ENCODE measurements around the gene NKAPL.
A peak's percentile ranks its signal among the peaks of the same experiment; 100 is the strongest.

Gene NKAPL

GRCh38 chr6:28258877-28259777 lies at the start of gene NKAPL:
Gene NKAPL, plus strand, starts transcription at chr6:28259297. Its CDS starts 75 bp downstream, at chr6:28259372.
- no peak for FAIRE-seq

GRCh38 chr6:28209753-28210535 lies 49.2 kb upstream of the NKAPL start:
- FAIRE-seq: no peak

- FAIRE-seq: no peak
Observed at GRCh38 chr6:28211840-28212509, 47.1 kb upstream of the NKAPL start.

- FAIRE-seq: peak; percentile 70
Observed at GRCh38 chr6:28212510-28213212, 46.4 kb upstream of the NKAPL start.

GRCh38 chr6:28213213-28213523 lies 45.9 kb upstream of the NKAPL start:
- no peak for FAIRE-seq

- no peak for FAIRE-seq
Observed at GRCh38 chr6:28215425-28215824, 43.7 kb upstream of the NKAPL start.

- FAIRE-seq: no peak
Observed at GRCh38 chr6:28217890-28218289, 41.2 kb upstream of the NKAPL start.

- FAIRE-seq: no peak
Observed at GRCh38 chr6:28218312-28219248, 40.5 kb upstream of the NKAPL start.

- no peak for FAIRE-seq
Observed at GRCh38 chr6:28220257-28221133, 38.6 kb upstream of the NKAPL start.

GRCh38 chr6:28224131-28225055 lies 34.7 kb upstream of the NKAPL start:
- FAIRE-seq: no peak

- peak; percentile 90 for FAIRE-seq
Observed at GRCh38 chr6:28225056-28225834, 33.9 kb upstream of the NKAPL start, which contains the start of gene ZSCAN9. Gene ZSCAN9, plus strand, starts transcription at chr6:28225275. Its CDS starts 1,810 bp downstream, at chr6:28227085.

- FAIRE-seq: no peak
Observed at GRCh38 chr6:28226460-28226859, 32.6 kb upstream of the NKAPL start.

- FAIRE-seq: no peak
Observed at GRCh38 chr6:28232785-28233184, 26.3 kb upstream of the NKAPL start.

- no peak for FAIRE-seq
Observed at GRCh38 chr6:28235912-28236452, 23.1 kb upstream of the NKAPL start.

GRCh38 chr6:28239636-28240035 lies 19.5 kb upstream of the NKAPL start:
- no peak for FAIRE-seq

- no peak for FAIRE-seq
Observed at GRCh38 chr6:28240471-28240870, 18.6 kb upstream of the NKAPL start.

- FAIRE-seq: no peak
Observed at GRCh38 chr6:28243946-28244345, 15.2 kb upstream of the NKAPL start.

Measured in G401.6 (cell line).